Fibroblast of the conjunctiva (primary cell): ENCODE results near the gene AEBP2.
"Not testable (repeated sequence)": the region's sequence is repeated elsewhere in the genome, so short reads cannot be mapped to it uniquely, and the experiment has no call there.

Experiments used
- DNase-seq: peaks from one replicate; pipeline ENCODE4 v3.0.0-alpha.2; 2010; ENCODE audit warnings: low read depth

AEBP2 gene

DNA sequence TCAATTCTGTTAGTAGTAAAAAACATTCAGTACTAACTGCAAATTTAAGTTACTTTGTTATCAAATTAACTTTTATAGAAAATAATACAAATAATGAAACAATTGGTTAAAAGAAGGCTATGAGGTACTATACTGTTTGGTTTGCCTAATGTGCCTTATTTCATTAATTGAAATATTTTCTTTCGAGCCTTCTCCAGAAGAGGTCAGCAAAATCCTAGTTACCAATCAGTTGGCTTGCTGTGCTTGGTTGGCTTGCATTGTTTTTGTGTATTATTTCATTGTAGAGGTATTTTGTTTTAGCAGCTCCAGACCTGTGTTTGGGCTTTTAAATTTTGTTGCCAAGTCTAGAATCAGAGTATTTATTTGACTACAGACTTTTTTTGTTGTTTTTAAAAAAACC, 68.5 kb downstream of the AEBP2 start:
- peak; percentile 9 for DNase-seq

DNA sequence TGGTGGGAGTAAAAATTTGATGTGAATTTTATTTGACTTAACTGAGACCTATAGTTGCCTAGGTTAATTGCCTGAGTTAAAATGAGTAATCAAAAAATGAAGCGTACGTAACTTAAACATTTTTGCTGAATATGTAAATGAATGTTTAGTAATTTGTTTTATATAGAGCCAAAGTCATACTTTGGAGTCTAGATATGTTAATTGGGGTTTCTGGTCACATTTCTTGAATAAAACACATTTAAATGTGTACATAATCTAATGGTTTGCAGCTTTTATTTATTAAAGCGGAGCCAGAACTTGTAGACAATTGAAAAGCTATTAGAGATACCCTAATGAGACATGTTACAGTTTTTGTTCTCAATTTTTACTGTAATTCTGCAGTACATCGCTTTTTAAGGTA, 71.2 kb downstream of the AEBP2 start:
- DNase-seq: no peak

DNA sequence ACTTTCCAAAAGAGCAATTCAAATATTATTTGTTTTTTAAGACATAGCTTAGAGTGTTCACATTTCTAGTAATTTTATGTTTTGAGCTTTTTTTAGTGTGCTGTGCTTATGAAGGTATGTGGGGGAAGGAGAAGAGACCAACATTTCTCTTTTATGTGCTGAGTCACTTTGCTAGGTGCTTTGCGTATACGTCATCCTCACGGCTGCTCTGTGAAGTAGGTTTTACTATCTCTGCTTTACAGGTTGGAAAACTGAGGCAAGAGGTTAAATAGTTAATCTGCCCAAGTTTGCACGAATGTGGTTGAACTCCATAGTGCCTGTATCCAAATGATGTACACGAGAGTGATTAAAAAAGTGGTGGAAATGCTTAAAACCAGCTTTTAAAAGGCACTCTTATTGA, 75.9 kb downstream of the AEBP2 start:
- no peak for DNase-seq

DNA sequence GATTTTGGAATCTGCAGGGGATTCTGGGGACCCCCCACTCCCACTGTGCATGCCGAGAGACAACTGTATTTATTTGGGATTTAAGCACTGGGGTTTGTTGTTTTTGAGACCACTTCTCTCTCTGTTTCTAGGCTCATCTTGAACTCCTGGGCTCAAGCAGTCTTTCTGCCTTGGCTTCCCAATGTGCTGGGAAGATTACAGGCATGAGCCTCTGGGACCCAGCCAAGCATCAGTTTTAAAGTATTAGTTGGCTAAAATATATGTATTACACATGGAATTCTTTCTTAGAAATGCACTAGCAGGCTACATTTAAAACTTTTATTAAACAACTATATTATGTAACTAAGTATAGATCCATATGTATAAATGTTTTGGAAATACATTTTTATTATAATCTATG, 78.3 kb downstream of the AEBP2 start:
- no peak for DNase-seq

DNA sequence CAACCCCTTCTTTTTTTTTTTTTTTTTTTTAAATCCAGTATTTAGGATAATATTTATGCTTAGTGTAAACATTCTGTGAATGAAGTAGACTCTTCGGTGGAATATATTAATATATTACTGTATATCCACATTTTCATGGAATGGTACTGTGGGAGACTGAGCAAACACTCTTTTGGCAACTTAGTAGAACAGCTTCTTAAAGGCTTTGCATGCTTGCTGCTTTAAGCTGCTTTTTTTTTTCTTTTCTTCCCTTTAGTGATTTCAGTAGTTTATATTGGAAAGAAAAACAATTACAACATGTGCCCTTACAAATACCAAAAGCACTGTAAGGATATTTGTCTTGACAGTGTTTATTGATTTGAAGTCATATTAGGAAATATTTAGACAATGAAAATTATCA, 78.9 kb downstream of the AEBP2 start:
- DNase-seq: no peak

DNA sequence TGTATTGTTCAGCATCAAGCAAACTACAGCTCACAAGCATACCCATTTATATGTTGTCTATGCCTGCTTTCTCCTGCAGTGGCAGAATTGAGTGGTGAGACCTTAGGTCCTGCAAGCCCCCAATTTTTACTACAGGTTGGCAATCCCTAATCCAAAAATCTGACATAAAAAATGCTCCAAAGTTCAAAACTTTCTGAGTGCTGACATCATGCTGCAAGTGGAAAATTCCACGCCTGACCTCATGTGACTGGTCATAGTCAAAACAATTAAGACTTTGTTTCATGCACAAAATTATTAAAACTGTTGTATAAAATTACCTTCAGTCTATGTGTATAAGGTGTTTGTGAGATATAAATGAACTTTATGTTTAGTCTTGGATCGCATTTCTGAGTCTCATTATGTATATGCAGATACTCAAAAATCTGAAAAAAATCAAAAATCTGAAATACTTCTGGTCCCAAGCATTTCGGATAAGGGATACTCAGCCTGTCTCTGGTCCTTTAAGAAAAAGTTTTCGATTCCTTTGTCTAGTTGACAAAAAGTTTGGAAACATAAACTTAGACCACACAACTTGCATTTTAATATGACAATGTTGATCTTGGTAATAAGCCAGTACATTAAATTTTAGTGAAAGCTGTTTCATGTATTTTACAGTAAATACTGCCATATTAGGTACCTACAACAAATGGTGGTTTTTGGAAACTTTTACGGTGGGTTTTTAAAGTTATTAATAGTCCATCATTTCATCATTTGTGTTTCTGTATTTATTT, 81.5 kb downstream of the AEBP2 start:
- no peak for DNase-seq

DNA sequence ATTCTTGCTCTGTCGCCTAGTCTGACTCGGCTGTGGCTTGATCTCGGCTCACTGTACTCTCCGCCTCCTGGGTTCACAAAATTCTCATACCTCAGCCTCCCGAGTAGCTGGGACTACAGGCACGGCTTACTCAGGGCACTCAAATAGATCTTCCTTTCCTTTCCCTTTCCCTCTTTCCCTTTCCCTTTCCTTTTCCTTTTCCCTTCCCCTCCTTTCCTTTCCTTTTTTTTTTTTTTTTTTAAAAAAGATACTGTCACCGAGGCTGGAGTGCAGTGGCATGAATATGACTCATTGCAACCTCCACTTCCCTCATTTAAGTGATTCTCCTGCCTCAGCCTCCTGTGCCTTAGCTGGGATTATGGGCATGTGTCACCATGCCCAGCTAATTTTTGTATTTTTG, 86.0 kb downstream of the AEBP2 start:
- DNase-seq: no peak

DNA sequence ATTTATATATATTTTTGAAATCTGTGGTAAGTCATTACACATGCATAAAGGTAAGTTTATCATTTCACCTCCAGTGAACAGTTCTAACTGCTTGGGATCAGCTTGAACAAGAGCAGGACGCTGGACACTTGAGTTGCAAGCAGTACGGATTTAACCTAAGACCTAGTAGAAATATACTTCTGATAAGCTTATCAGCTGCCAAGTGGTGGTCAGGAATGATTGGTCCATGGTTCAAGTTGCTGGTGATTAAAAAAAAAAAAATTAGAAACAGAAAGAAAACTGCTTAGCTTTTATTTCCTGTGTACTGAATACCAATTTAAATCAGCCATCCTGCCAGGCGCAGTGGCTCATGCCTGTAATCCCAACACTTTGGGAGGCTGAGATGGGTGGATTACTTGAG, 88.6 kb downstream of the AEBP2 start:
- DNase-seq: no peak

DNA sequence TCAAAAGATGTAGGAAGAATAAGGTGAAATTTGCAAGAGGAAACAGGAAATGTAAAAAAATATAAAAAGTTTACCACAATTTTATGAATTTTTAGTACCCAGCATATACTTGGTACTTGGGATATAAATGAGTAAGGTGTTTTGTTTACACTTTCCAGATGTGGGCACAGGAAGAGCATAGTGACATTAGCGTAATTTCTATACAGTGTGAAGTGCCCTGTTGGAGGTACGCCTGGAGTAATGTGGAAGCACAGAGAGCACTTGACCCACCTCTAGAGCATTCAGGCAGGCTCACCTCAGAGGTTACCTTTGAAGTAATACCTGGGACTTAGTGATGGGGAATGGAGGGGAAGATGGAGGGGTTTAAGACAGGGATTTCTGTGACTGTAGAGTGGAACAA, 89.5 kb downstream of the AEBP2 start:
- no peak for DNase-seq

DNA sequence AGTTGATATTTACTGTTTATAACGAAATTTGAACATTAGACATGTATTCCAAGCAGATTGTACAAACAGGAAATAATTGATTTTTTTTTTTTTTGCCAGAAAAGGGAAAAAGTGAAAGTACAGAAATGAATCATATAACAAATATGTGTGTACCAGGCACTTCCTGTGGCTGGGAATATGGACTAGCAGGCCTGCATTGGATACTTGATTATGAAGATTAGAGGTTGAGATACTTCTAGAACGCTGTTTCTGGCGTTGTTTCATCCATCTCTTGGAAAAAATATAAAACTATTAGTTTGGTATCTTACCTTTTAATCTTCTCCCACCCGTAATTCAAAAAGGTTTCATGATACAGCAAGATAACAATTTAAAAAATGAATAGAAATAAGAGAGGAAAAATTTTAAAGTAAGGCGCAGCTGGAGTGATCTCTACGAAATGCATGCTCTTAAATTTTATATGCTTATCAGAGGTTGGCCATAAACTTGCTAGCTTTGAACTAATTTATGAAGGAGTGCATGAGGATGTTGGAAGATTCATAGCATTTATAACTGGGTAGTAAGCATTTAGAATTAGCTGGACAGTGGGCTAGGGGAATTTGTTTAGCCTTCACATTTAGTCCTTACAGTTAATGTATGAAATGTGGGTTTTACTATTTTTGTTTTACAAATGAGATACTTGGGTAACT, 90.8 kb downstream of the AEBP2 start:
- no peak for DNase-seq

DNA sequence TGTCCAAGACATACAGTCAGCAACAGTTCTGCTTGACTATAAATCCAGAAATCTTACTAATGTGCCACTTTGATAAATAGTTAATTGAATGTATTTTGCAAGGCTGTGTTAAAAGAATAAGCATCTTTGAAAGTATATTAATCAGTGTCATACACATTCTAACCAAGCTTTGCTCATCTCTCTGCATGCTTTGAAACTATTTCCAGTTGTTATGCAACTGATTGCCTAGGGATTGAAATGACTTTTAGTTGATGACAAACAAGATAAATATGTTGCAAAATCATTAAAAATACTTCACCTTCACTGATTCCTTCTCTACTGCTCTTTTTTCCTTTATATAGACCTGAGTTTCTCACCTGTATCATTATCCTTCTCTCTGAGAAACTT, 91.3 kb downstream of the AEBP2 start:
- DNase-seq: no peak

DNA sequence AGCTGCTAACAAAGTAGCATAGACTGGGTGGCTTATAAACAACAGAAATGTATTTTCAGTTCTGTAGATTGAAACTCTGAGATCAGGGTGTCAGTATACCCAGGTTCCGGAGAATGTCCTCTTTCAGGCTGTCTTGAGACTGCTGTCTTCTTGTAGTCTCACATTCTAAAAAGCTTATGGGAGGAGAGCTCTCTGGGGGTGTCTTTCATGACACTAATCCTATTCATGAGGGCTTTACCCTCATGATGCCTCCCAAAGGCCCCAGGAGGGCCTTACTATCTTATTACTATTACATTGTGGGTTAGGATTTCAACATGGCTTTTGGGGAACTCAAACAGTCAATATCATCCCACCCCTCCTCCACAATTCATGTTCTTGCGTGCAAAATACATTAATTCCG, 94.3 kb downstream of the AEBP2 start:
- DNase-seq: no peak

DNA sequence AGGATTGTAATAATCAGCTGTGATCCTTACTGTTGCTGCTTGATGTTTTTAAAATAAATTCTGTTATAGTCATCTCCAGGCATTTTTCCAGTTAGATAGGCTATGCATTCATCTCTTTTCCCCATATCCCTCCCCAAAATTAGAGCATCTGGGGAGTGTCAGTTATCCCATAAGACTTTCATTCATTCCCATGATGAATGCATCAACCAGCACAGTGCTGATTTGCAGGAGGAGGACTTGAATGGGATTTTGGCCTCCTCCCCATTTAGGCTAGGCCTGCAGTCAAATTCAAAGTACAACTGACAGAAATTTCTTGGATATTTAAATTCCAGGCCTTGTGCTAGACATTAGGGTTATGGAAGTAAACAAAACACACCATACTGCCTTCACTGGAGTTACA, 99.8 kb downstream of the AEBP2 start:
- no peak for DNase-seq

DNA sequence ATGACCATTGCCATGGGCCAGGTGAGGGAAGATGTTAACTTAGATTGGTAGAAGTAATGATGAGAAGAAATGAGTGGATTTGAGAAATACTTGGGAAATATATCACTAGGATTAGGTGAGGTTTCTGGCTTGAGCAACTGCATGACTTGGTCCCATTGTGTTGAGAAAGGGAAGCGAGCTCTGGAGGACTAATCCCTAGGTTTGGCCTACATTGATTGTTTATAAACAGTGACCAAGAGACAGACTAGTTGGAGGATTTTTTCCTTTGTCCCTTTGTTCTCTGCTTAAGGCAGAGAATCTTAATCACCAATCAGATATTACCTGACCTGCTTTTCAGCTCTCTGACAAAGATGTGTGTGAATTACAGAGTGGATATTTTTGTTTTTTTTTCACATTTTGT, 100.5 kb downstream of the AEBP2 start:
- DNase-seq: no peak

DNA sequence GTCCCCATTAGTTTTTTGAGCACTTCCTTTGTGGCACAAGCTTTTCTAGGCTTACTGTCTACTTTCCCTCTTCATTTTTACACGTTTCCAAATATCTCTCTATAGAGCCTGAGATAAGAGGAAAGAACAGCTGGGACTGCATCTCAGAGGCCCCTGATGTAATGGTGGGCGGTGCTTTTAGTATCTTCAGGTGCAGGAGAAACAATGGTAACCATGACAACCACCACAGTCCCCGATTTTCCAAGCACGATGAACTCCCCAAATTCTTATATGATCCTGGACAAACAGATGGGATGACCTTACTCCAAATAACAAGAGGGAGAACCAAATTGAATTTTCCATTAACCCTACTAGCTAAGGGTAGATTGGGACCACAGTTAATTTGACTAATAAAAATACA, 103.3 kb downstream of the AEBP2 start:
- DNase-seq: no peak

DNA sequence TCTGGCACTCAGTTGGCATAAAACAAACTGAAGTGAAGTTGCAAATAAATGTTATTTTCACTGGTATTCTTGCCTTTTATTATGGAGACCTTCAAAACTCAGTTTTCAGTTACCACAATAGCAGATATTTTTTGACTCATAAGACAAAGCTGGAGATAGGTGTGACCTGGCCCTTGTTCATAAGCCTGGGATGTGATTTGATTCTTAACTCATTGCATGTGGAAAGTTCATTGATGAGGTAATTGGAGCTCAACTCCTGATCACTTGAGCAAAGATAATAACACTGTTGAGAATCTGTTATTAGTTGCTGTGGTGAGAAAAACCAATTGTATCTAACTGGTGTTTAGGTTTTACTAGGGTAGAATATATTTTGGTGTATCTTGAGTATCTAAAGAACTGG, 105.1 kb downstream of the AEBP2 start:
- no peak for DNase-seq

DNA sequence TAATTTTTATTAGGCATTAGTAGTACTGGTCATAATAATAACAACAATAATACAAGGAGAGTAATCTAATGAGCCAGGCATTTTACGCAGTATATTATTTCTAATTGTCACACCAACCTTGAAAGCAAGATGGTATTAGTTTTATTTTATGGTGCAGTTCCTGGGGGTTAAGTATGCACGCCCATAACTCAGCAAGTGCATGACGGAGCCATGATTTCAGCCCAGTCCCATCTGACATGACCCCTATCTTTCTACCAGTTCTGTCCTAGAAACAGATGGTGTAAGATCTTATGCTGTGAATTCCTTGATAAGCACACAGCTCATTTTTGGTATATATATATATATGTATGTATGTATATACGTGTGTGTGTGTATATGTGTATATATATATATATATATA, 106.0 kb downstream of the AEBP2 start:
- no peak for DNase-seq

DNA sequence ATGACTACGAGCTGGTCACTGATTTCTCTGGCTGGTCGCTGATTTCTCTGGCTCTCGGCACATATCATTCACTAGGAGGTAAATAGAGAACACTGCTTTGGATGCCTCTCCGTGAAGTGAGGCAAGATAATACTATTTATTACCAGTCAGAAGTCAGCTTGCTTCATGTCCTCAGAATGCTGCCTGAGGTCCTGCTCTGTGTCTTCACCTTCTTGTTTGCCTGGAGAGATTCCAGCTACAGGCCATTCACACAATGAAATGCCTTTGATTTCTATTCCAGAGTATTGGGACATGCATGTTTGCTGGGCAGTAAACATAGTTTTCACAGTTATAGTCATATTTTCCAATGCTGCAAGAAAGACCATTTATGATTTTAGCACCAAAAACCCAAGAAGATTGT, 106.7 kb downstream of the AEBP2 start:
- DNase-seq: peak; percentile 32

DNA sequence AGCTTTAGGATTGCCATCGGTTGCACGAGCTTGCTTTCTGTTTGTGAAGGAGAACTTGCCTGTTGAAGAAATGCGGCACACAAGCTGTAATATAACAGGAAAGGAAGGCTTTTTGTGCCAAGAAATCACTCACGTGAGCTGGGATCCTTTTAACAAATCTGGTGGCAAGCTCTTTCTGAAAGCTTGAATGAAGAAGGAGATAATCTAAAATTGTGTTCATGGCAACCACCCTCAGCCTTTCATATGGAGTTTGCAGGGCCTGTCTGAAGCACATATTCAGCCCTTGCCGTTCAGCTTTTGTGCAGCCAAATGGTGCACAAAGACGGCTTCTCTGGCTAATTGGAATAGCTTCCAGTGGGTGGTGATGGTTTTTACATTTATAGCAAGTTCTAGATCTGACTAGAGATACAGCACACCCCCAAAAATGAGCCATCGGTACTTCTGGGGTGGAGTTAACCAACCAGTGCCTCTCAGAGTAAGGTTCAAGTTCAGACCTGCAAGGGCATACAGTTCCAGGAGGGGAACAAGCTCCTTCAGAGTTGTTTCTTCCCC, 107.4 kb downstream of the AEBP2 start:
- peak; percentile 46 for DNase-seq

DNA sequence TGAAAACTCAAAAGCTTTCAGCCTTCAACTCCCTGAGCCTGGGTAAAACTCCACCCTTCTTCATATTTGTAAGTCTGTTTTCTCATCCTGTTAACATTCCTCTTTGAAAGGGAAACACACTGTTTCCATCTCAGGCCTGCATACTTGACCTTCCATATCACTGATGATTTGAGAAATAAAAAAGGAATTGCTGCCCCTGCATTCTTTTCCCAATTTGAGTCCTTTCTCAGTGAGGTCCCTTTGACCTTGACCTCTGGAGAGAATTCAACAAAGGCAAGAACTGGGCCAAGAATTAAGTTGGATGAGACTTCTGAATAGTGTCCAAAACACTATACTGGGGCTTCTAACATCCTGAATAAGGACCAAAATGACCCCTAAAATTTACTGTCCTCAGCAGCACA, 108.0 kb downstream of the AEBP2 start:
- DNase-seq: no peak

DNA sequence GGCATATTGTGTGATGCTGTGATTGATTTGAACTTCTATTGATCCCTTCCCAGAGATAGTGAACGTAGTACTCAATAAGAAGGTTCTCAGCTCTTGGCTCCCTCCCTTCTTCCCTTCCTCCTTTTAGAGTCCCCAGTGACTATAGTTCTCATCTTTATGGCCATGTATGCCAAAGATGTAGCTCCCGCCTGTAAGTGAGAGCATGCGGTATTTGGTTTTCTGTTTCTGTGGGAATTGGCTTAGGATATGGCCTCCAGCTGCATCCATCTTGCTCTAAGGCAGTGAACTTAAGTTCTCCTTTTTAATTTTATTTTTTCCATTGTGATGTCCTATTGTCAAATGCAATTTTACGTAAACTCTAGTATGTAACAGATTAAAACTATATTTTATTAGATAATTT, 109.5 kb downstream of the AEBP2 start:
- no peak for DNase-seq

DNA sequence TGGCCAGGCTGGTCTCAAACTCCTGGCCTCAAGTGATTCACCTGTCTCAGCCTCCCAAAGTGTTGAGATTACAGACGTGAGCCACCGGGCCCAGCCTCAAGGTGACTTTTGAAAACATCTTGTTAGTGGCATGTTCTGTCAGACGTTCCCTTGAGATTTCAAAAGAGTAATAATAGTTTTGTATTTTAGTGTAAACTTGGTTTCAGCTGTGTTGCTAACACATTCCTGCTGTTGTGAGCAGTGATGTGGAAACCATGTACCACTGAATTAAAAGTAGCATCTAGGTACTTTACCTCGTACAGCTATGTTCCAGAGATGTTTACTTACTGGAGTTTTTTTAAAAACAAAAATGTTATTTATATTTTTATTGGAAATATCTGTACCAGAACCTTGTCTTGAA, 111.3 kb downstream of the AEBP2 start:
- DNase-seq: no peak

DNA sequence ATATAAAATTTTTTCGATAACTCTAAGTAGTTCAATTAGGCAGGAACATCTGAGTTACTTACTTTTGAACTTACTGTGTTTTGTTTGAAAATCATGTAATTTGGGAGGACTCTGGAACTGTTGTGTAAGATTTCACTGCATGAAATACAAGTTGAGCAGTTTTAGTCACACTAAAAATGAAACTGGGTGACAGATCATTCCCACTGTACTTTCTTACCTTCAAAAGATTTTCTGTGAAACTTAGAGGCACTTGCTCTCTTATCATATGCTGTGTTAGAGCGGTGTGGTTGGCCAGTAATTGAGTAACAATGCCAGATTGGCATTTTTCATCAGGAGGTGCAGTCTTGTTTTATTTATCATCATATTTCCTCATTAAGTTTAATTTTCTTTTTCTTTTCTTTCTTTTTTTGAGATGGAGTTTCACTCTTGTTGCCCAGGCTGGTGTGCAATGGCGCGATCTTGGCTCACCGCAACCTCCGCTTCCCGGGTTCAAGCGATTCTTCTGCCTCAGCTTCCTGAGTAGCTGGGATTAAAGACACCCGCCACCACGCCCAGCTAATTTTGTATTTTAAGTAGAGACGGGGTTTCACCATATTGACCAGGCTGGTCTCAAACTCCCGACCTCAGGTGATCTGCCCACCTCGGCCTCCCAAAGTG, 113.3 kb downstream of the AEBP2 start:
- DNase-seq: not testable (repeated sequence)
